Stimulated activated CD8-positive, alpha-beta memory T cell treated with anti-CD3 and anti-CD28 coated beads, Interleukin-12 subunit alpha, Interleukin-12 subunit beta, amount 100 ng/mL, for 24 hours (primary cell): ENCODE data around the gene GTSE1.
"Not testable (repeated sequence)": the region's sequence is repeated elsewhere in the genome, so short reads cannot be mapped to it uniquely, and the experiment has no call there.

ENCODE experiments used
- DNase-seq: peaks from one replicate; pipeline ENCODE4 v3.0.0-alpha.2; 2020; ENCODE audit errors: extremely low read depth

The GTSE1 gene

DNA sequence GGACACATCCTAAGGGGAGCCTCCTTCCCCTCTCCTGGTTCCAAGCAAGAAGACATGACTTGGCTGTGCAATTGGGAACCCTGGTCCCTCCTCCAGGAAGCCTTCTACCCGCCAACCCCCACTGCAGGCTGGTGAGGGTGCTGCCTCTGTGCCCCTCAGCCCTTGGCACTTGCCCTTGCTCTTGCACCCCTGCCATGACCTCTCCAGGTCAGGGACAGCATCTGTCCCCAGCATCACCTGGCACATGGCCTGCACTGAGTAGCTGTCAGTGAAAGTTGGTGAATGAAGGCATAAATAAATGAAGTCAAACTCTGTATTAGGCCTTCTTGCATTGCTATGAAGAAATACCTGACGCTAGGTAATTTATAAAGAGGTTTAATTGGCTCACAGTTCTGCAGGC, 1.9 kb upstream of the GTSE1 start:
- no peak for DNase-seq

DNA sequence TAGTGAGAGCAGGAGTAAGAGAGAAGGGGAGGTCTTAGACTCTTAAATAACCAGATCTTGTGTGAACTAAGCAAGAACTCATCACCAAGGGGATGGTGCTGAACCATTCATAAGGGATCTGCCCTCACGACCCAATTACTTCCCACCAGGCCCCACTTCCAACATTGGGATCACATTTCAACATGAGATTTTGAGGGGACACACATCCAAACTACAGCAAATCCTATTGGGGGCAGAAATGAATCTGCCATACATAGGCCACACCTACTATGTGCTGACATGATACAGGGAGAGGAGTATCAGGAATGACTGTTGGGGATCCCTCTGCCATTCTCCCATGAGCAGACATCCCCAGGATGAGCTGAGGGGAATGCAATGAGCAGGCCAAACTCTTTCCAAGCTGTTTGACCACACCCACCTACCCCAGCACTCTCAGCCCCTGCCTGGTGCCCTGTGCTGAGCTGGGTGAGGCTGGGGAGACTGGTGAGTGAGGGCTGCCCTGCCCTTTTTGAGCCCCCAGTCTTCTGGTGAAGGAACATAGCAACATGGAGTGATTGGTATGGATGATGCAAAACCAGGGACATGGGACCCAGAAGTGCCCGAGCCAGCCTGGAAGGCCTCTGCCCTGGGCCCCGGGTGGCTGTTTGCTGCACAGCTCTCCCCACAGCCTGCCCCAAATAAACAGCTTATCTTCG, 1.2 kb upstream of the GTSE1 start:
- no peak for DNase-seq

DNA sequence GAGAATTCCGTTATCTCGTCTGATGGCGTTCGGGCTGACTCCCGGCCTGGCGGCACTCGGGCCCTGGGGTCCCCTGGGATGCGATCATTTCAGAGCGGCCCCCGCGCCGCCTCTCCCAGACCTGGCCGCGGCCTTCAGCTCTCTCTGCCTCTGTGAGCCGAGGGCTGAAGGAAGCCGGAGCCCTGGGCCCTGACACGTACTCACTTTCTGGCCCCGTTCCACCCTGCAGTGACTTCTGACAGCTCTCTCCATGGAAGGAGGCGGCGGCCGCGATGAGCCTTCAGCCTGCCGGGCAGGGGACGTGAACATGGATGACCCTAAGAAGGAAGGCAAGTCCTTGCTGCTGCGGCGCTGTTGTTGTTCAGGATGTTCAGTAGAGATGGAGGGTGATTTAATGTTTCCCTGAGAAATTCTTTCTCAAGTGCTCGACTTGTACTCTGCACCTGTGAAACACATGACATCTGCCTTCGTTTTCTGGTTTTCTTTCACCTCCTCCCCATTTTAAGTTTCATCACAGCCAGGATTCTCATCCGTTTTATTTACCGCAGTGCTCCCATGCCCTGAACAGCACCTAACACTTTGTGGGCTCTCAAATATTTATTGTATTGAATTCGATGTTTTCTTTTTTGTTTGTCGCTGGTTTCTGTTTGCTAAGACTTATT, 612 bp downstream of the GTSE1 start:
- no peak for DNase-seq

DNA sequence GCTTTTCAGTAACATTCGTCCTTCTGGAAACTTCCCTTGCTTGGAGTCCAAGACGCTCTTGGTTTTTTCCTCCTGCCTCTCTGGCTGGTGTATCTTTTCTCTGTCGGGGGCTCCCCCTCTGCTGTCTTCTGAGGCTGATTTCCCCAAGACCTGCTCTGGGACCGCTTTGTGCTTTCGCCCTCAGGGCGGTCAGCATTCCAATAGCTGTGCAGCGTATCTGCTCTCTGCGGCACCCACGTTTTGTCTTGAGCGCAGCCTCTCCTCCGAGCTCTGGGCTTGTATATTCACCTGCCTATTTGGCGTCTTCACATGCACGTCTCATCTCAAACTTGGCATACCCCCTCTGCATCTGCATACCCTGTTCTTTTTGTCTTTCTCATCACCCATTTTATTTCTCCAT, 2.4 kb downstream of the GTSE1 start:
- DNase-seq = no peak

DNA sequence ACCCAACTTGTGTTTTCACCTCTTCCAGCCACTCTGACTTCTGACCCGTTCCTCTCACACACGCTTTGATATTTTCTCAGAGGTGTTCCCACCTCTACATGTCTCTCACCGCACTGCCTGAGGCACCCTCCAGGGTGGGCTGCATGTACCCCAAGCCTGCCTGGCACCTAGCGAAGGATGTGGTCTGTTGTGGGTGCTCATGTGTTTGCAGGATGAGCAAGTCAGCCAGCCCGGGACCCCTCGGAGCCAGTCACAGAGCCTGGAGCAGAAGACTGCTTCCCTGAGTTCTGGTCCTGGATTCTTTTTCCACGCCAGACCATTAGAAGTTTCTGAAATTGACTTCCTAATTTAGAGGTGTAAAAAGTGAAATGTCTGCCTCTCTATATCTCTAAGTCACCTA, 3.8 kb downstream of the GTSE1 start:
- no peak for DNase-seq

DNA sequence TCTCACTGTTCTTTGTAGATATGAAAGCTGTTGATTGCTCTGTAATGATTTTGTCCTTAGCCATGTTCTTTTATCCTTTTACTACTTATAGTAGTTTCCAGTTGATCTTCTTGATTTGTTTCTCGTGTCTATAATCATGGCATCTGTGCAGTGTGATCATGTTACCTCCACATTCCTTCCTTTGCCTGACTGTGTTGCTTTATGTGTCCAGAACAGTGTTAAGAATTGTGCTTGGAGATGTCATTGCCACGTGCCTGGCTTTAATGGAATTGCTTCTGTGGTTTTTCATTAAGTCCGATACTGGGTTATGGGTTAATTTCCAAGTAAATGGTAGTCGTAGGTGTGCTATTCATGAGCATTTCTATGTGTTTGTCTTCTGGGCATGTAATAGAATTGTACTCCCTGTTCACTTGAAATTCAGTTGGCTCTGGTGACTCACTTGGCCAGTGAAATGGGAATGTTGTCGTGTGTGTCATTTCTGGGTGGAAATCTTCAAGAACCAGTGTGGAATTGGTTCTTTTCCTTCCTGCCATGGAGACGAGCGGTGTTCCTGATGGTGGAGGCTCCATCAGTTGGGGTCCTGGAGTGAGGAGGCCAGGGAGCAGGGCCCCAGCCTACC, 6.8 kb downstream of the GTSE1 start:
- no peak for DNase-seq

DNA sequence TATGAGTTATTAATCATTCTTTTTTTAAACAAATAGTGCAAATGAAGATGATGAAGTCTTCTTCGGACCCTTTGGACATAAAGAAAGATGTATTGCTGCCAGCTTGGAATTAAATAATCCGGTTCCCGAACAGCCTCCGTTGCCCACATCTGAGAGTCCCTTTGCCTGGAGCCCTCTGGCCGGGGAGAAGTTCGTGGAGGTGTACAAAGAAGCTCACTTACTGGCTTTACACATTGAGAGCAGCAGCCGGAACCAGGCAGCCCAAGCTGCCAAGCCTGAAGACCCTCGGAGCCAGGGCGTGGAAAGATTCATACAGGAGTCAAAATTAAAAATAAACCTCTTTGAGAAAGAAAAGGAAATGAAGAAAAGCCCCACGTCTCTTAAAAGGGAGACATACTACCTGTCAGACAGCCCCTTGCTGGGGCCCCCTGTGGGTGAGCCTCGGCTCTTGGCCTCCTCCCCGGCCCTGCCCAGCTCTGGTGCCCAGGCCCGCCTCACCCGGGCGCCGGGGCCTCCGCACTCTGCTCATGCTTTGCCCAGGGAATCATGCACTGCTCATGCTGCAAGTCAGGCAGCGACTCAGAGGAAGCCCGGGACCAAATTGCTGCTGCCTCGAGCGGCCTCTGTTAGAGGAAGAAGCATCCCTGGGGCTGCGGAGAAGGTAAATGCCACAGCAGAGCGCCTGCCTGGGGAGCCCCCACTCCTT, 11.8 kb downstream of the GTSE1 start:
- no peak for DNase-seq

DNA sequence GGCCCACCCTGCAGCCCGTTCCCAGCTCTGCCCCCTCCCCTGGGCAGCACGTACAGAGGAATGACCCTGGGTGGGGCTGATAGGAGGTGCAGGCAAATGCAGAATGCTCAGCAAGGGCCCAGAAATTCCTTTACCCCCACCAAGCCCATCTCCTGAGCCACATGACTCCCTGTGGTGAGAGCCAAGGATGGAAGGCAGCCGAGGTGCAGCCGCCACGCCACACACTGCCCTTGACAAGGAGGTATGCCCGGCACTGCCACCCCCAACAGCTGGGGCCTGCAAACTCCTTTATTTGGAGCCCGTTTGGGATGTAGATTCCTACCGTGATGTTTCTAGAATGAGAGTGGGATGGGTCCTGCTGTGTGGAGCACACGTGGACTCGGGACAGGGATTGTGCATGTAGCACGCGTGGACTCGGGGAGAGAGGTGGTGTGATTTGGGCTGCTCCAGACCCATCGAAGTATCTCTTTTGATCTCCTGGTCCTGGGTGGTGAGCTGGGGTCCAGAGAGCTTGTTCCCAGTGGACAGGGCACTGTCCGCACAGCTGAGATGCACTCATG, 12.9 kb downstream of the GTSE1 start:
- DNase-seq = no peak

DNA sequence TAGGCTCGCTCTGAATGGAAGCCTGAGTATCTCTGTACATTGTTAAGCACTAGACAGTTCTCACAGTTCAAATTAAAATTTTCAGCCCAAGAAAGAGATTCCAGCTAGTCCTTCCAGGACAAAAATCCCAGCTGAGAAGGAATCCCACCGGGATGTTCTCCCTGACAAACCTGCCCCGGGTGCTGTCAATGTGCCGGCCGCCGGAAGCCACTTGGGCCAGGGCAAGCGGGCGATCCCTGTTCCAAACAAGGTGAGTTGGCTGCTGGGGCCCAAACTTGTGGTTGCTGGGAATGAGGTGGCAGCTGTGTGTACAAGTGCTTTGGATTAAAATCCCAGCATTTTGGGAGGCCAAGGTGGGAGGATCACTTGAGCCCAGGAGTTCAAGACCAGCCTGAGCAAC, 15.4 kb downstream of the GTSE1 start:
- DNase-seq = no peak

DNA sequence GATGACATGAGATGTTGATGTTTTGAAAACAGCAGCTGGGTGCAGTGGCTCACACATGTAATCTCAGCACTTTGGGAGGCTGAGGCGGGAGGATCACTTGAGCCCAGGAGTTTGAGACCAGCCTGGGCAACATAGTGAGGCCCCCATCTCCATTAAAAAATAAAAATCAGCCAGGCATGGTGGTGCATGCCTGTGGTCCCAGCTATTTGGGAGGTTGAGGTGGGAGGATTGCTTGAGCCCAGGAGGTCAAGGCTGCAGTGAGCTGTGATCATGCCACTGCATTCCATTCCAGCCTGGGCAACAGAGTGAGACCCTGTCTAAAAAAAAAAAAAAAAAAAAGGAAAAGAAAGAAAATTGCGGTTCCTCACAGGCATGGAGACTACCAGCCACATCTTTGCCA, 16.2 kb downstream of the GTSE1 start:
- DNase-seq = not testable (repeated sequence)

DNA sequence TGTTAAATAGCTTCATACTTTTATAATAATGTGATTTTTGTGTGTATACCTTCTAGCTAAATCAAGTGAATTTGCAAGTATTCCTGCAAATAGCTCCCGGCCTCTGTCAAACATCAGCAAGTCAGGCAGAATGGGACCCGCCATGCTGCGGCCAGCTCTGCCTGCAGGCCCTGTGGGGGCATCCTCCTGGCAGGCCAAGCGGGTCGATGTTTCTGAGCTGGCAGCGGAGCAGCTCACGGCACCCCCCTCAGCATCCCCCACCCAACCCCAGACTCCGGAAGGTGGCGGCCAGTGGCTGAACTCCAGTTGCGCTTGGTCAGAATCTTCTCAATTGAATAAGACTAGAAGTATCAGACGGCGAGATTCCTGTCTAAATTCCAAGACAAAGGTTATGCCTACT, 19.3 kb downstream of the GTSE1 start:
- DNase-seq = no peak

DNA sequence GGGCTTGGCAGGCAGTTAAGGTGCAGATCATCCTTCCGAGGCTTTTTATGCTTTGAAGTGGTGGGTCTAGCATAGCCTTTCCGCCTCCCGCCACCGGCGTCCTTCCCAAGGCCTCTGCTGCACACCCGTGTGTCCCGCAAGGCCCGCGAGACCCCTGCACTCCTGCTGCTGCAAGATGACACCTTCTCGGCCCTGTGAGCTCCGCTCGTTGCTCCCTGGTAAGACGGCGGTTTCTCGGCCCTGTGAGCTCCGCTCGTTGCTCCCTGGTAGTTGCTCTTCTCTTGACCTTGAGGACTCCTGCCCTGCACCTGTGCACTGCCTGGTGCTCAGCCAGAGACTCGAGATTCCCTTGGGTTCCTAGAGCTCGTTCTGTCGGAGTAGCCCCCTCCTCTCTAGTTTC, 21.0 kb downstream of the GTSE1 start:
- no peak for DNase-seq

DNA sequence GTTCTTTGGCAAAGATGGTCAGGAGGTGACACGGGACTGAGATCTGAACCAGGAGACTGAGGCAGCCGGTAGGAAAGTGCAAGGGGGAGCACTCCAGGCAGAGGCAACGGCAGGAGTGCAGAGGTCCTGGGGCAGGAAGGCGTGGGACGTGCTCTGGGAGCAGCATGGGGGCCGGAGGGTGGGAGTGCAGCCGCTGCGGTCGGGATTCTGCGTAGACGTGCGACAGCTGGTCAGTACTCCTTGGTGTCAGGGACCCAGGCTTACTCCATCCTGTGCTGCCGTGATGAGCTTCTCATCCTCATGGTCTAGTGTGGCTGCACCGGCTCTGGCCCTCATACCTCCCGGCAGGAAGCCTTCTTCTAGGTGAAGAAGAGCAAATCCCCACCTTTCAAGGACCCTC, 21.9 kb downstream of the GTSE1 start:
- no peak for DNase-seq

DNA sequence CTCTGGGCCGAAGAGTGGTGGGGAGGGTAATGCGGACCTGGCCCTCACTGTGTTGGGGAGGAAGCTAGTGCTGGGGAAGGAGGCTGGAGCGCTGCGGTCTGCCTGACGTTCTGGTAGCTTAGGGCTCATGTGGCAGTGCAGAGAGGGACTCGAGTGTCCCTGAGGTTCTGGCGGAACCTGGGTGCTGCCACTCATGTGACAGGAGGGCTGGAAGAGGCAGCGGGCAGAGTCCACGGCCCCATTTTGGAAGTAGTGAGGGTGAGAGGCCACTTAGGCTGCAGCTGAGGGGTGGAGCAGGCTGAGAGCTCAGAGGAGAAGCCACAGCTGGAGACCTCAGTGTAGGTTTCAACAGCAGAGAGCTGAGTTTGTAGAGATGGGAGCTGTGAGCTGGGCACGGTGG, 22.6 kb downstream of the GTSE1 start:
- no peak for DNase-seq

DNA sequence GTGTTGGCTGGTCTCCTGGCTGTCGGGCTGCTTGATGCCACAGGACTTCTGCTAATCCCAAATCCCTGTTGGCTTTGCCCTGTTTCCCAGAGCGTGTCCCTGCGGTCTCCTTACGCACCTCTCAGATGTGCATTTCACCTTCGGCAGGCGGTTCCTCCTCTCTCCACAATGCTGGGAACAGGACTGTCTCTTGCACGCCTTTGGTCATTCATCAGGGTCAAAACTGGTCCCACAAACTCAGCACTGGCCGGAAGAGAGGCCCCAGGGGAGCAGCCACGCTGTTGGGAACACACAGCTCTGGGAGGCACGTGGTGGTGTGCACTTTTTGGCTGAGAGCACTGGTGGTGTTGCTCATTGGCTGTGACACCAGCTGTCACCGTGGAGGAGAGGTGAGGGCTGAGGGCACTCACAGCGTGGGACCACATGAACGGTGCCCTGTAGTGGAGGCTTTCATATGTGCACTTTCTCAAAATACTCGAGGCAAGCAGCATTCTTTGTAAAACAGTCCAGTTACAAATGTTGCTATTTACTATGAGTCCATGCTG, 23.6 kb downstream of the GTSE1 start:
- DNase-seq = no peak

DNA sequence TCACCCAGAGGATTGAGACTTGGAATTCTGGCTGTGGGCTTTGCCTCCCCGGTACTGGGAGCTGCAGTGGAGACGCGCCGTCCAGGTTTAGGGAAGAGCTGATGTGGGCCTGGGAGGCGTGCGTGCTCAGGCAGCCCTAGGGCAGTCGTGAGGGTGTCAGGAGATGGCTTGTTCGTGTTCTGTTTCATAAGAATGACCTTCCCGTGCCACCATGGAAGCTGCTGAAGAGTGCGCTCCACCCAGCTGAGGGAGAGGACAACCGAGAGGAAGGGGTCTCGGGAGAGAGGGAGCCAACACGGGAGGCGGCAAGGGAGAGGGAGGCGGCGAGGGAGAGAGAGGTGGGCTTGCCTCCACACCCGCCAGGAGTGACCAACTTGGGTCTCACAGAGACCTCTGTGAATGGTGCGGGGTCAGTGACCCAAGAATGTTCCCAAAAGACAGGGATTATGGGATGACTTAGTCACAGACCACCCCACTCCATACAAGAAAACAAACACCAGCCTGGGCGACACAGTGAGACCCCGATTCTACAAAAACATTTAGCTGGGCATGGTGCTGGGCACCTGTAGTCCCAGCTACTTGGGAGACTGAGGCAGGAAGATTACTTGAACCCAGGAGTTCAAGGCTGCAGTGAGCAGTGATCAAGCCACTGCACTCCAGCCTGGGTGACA, 24.2 kb downstream of the GTSE1 start:
- DNase-seq = no peak

DNA sequence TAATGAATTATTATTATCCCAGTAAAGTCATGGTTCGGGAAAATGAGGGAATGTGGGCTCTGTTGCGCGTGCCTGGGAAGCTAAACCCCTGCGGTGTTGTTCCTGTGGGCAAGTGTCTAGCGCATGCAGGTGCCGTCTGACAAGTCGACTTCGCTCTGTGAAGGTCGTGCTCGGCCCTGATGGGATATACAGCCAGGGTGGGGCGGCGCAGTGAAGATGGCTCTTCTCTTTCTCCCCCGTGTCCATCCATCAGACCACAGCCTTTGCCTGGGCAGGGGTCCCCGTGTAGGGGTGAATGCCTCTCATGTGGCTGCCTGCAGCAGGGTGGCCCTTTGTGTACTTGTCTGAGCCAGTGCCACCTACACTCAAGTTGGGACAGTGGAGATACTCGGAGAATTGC, 26.0 kb downstream of the GTSE1 start:
- no peak for DNase-seq

DNA sequence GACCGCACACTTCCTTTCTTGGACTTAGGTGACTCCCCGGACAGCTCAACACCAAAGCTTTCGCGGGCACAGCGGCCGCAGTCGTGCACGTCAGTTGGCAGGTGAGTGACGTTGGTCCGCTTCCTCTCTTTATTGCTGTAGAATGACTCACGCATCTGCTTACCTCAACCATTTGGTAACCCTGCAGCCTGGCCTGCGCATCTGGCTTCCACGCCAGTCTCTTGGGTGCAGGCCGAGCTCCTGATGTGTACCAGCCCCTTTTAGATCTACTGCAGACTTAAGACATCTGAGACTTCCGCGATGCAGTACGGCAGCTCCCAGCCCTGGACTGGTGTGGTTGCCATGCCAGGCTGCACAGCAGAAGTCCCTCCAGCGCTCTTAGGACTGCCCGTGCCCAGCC, 26.5 kb downstream of the GTSE1 start:
- DNase-seq = no peak

DNA sequence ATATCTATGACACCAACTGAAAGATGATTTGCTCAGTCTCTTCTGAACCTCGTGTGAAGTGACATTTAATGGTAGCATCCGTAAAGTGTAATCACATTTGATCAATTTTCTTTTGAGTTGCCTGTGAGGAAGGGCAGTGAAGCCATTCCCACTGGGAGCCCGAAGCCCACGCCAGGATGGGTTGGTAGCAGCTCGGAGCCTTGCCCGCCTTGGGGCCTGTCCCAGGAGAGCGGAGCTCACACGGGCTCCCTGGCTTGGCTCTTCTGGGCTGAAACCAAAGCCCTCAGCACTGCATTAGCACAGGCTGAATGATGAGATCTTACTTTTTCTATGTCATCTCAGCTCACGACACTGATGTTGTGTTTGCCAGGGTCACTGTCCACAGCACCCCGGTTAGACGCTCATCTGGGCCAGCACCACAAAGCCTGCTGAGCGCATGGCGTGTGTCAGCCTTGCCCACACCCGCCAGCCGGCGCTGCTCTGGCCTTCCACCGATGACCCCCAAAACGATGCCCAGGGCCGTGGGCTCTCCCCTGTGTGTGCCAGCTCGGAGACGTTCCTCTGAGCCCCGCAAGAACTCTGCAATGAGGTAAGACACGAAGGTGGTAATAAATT, 29.5 kb downstream of the GTSE1 start:
- DNase-seq = no peak

DNA sequence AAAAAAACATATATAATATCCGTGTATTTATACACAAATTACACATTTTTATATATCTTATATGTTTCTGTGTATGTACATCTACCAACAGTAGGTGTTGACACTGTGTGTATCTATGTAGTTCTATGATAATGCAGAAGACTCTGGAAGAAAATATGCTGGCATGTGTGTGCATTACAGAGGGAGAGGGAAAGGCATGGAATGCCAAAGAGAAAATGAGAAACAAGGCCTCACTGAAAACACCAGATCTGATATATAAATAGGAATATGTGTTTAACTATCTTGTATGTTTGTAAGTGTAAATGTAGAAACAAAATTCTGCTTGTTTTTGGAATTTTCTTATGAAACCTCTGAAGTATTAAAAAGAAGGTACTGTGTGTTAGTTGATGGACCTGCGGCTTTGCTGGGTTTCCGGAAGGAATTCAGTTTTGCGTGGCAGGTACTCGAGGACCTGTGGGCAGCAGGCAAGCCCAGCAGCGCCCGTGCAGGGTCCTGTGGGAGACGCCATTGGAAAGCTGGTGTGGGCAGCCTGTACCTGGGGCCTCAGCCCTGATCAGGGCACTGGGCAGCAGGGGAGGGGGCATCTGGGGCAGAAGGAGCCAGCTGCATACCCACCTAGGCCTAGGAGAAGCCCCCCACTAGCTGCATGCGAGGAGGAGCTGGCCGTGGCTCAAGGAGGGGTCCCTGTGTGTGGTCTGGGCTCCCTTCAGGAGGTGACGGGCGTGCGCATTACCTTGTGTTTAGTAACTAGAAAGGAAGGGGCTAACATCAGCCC, 31.2 kb downstream of the GTSE1 start:
- DNase-seq = no peak
